Parathyroid adenoma (tissue), 2 donors: ENCODE results near the gene SIGLEC8.
A peak's percentile ranks its signal among the peaks of the same experiment; 100 is the strongest.
"Not testable (repeated sequence)": the region's sequence is repeated elsewhere in the genome, so short reads cannot be mapped to it uniquely, and the experiment has no call there.

Experiments
- H2AFZ ChIP-seq: fragments of 300-600 bp; sonication (generic); one replicate; pipeline ENCODE4 v1.7.0; 2017; ENCODE audit warnings: antibody characterized with exemption, mild to moderate bottlenecking
- H3K27ac ChIP-seq: fragments of 300-600 bp; sonication (generic); one replicate; pipeline ENCODE4 v1.7.0; 2017
- H3K27me3 ChIP-seq: fragments of 300-600 bp; sonication (generic); one replicate; pipeline ENCODE4 v1.7.0; 2017; ENCODE audit warnings: low read length; ENCODE audit not compliant: control insufficient read depth, insufficient read depth
- H3K36me3 ChIP-seq: fragments of 300-600 bp; sonication (generic); one replicate; pipeline ENCODE4 v1.7.0; 2017; ENCODE audit warnings: low read length; ENCODE audit not compliant: control insufficient read depth, insufficient read depth
- H3K4me1 ChIP-seq: fragments of 300-600 bp; sonication (generic); one replicate; pipeline ENCODE4 v1.7.0; 2017; ENCODE audit warnings: control low read depth
- H3K4me2 ChIP-seq: fragments of 300-600 bp; sonication (generic); one replicate; pipeline ENCODE4 v1.7.0; 2017; ENCODE audit warnings: low read length
- H3K4me3 ChIP-seq: fragments of 300-600 bp; sonication (generic); one replicate; pipeline ENCODE4 v1.7.0; 2017; ENCODE audit warnings: low read depth, low read length
- H3K79me2 ChIP-seq: fragments of 300-600 bp; sonication (generic); one replicate; pipeline ENCODE4 v1.7.0; 2017; ENCODE audit warnings: control low read depth
- H3K9ac ChIP-seq: fragments of 300-600 bp; sonication (generic); one replicate; pipeline ENCODE4 v1.7.0; 2017; ENCODE audit warnings: mild to moderate bottlenecking
- H3K9me3 ChIP-seq: fragments of 300-600 bp; sonication (generic); one replicate; pipeline ENCODE4 v1.7.0; 2017; ENCODE audit warnings: low read length; ENCODE audit not compliant: control insufficient read depth
- CTCF ChIP-seq: fragments of 300-600 bp; sonication (generic); IDR thresholded peaks from one replicate; pipeline ENCODE4 v1.7.0; 2017; ENCODE audit warnings: antibody characterized with exemption, mild to moderate bottlenecking
- donor health status: primary hyperparathyroidism.

The SIGLEC8 gene

DNA sequence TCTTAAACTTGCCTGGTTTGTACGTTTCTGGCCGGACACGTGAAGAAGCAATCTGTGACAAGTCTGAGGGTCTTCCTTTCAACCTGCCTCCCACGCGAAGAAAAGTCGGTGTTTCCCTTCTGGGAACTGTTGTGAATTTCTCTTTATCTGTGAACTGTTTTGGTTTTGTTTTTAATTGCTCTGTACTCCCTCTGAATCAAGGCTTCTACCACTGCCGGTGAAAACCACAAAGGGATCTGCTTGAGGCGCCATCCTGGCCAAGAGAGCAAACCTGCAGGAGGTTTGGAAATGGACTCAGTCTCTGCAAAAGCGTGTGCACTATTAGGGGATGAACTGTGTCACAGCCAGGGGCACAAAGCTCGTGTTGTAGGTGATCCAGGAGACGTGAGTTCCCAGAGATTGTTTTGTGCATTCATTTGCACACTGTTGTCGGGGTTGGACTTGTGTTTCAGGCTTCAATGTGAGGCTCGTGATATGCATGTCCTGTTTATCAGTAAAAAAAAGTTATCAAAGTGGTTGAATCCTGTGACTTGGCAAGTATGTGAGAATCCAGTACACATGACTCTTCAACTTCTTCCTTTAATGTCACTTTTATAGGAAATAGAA lies 9.7 kb downstream of the SIGLEC8 start:
- H3K4me2 ChIP-seq: no peak overlapping the region

DNA sequence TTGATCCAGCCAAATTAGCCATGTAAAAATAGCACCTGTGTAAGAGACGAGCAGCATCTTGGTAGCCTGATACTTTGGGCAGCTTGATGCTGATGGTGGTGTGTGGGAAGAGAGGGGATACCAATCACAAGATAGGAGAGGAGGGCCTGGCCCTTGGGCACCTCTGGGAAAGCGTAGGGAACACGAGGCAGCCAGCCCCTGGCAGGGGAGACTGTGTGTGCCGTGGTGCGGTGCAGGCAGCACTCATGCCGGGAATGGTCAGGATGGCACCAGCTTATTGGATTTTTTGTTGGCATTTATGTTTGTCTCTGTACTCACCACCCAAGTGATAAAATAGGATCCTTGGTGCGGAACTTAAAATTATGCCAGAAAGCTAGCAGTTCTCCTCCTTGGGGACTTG lies 10.2 kb downstream of the SIGLEC8 start:
- no peak overlapping the region for H2AFZ ChIP-seq
- no peak overlapping the region for H3K4me3 ChIP-seq
- no peaks in the 10 kb centered on the region for H3K79me2 ChIP-seq
- no peaks in the 10 kb centered on the region for H3K9me3 ChIP-seq
- H3K4me1 ChIP-seq: no peaks in the 10 kb centered on the region
- no peak overlapping the region for H3K4me2 ChIP-seq
- H3K27me3 ChIP-seq: no peaks in the 10 kb centered on the region
- no peak for TF ChIP-seq CTCF
- H3K36me3 ChIP-seq: no peaks in the 10 kb centered on the region
- no peak overlapping the region for H3K9ac ChIP-seq
- H3K27ac ChIP-seq: no peak overlapping the region

More for the DNA sequence above, 9.7 kb downstream of the SIGLEC8 start:
- Histone ChIP-seq H3K27me3 (no peaks in the 10 kb centered on the region), H3K4me3 (no peak overlapping the region), H2AFZ (no peak overlapping the region), H3K79me2 (no peaks in the 10 kb centered on the region), H3K4me1 (no peaks in the 10 kb centered on the region), H3K36me3 (no peaks in the 10 kb centered on the region), H3K9ac (no peak overlapping the region), H3K9me3 (no peaks in the 10 kb centered on the region), H3K27ac (no peak overlapping the region)
- TF ChIP-seq CTCF: no peak

- not testable (repeated sequence) for H3K4me2 ChIP-seq, H3K4me1 ChIP-seq, H3K4me3 ChIP-seq, H2AFZ ChIP-seq, H3K36me3 ChIP-seq, H3K27ac ChIP-seq, H3K79me2 ChIP-seq, H3K9me3 ChIP-seq, H3K27me3 ChIP-seq, H3K9ac ChIP-seq
Observed at GRCh38 chr19:51447510-51447909, 10.7 kb downstream of the SIGLEC8 start.

- Histone ChIP-seq H3K27ac (no peak overlapping the region), H3K4me3 (no peak overlapping the region), H3K36me3 (no peaks in the 10 kb centered on the region)
Observed at GRCh38 chr19:51441410-51442390, 16.6 kb downstream of the SIGLEC8 start.

More at GRCh38 chr19:51441410-51442390, 16.6 kb downstream of the SIGLEC8 start:
- no peaks in the 10 kb centered on the region for H3K27me3 ChIP-seq
- no peak for TF ChIP-seq CTCF
- H2AFZ ChIP-seq: peak overlapping the region; percentile 47
- no peak overlapping the region for H3K9ac ChIP-seq
- no peaks in the 10 kb centered on the region for H3K4me1 ChIP-seq
- H3K4me2 ChIP-seq: no peak overlapping the region
- no peaks in the 10 kb centered on the region for H3K79me2 ChIP-seq
- no peaks in the 10 kb centered on the region for H3K9me3 ChIP-seq
